H9 (cell line): Measurements from ENCODE around the gene PPM1B. TPM values are rescaled to one million over a fixed set of nuclear protein-coding genes. Genes with fewer than 3 reads are reported as not detected.
"Not testable (repeated sequence)": the region's sequence is repeated elsewhere in the genome, so short reads cannot be mapped to it uniquely, and the experiment has no call there.

Experiments used
- DNase-seq: peaks from one replicate; pipeline ENCODE4 v3.0.0-alpha.2; 2017
- H2AFZ ChIP-seq: one replicate; pipeline ENCODE4 v1.6.1; 2013; ENCODE audit warnings: mild to moderate bottlenecking, low read length, control low read depth, moderate library complexity
- H2AK5ac ChIP-seq: 2 replicates; pipeline ENCODE4 v1.6.1; 2013; ENCODE audit warnings: low read length, control low read depth, mixed read lengths; ENCODE audit not compliant: insufficient read length
- H2BK120ac ChIP-seq: one replicate; pipeline ENCODE4 v1.6.1; 2013; ENCODE audit warnings: low read depth, mild to moderate bottlenecking, low read length, control low read depth, inconsistent platforms; ENCODE audit not compliant: poor library complexity, severe bottlenecking
- H2BK12ac ChIP-seq: 2 replicates; pipeline ENCODE4 v1.6.1; 2013; ENCODE audit warnings: low read length, control low read depth, mixed read lengths, low read depth; ENCODE audit not compliant: insufficient read length
- H2BK15ac ChIP-seq: 2 replicates; pipeline ENCODE4 v1.6.1; 2013; ENCODE audit warnings: low read depth, low read length, control low read depth
- H2BK20ac ChIP-seq: one replicate; pipeline ENCODE4 v1.6.1; 2013; ENCODE audit warnings: low read depth, mild to moderate bottlenecking, low read length, control low read depth, inconsistent platforms; ENCODE audit not compliant: poor library complexity, severe bottlenecking
- H2BK5ac ChIP-seq: 2 replicates; pipeline ENCODE4 v1.6.1; 2013; ENCODE audit warnings: low read length, control low read depth, mixed read lengths; ENCODE audit not compliant: insufficient read length
- H3K14ac ChIP-seq: 2 replicates; pipeline ENCODE4 v1.6.1; 2013; ENCODE audit warnings: low read length, control low read depth; ENCODE audit not compliant: insufficient read depth
- H3K18ac ChIP-seq: 2 replicates; pipeline ENCODE4 v1.6.1; 2013; ENCODE audit warnings: low read depth, mild to moderate bottlenecking, mixed read lengths, low read length, control low read depth; ENCODE audit not compliant: insufficient read length
- H3K23ac ChIP-seq: 2 replicates; pipeline ENCODE4 v1.6.1; 2013; ENCODE audit warnings: low read length, control low read depth, mixed read lengths, low read depth; ENCODE audit not compliant: insufficient read length
- H3K23me2 ChIP-seq: 2 replicates; pipeline ENCODE4 v1.6.1; 2013; ENCODE audit warnings: low read depth, mild to moderate bottlenecking, mixed read lengths, low read length, control low read depth; ENCODE audit not compliant: insufficient read length, poor library complexity, severe bottlenecking
- H3K27ac ChIP-seq: 2 replicates; pipeline ENCODE4 v1.5.1; 2013; ENCODE audit warnings: low read length, control low read depth, mixed read lengths, low read depth; ENCODE audit not compliant: insufficient read length
- H3K27me3 ChIP-seq: 2 replicates; pipeline ENCODE4 v1.6.1; 2013; ENCODE audit warnings: low read length, control low read depth, inconsistent platforms; ENCODE audit not compliant: insufficient read depth
- H3K4ac ChIP-seq: 2 replicates; pipeline ENCODE4 v1.6.1; 2013; ENCODE audit warnings: low read depth, mild to moderate bottlenecking, control low read depth, inconsistent platforms, low read length, moderate library complexity
- H3K4me1 ChIP-seq: 2 replicates; pipeline ENCODE4 v1.6.1; 2013; ENCODE audit warnings: low read length, control low read depth, inconsistent platforms; ENCODE audit not compliant: insufficient read depth
- H3K4me2 ChIP-seq: 2 replicates; pipeline ENCODE4 v1.6.1; 2013; ENCODE audit warnings: low read length, control low read depth, mixed read lengths; ENCODE audit not compliant: insufficient read length, insufficient read depth
- H3K56ac ChIP-seq: 2 replicates; pipeline ENCODE4 v1.6.1; 2013; ENCODE audit warnings: low read depth, mild to moderate bottlenecking, mixed read lengths, low read length, control low read depth; ENCODE audit not compliant: insufficient read length
- H3K79me1 ChIP-seq: 2 replicates; pipeline ENCODE4 v1.6.1; 2013; ENCODE audit warnings: low read depth, mild to moderate bottlenecking, moderate library complexity, low read length, control low read depth, inconsistent platforms; ENCODE audit not compliant: insufficient read depth, poor library complexity, severe bottlenecking
- H3K79me2 ChIP-seq: 2 replicates; pipeline ENCODE4 v1.6.1; 2013; ENCODE audit warnings: low read length, control low read depth, inconsistent platforms; ENCODE audit not compliant: insufficient read depth
- H3K9ac ChIP-seq: 2 replicates; pipeline ENCODE4 v1.6.1; 2013; ENCODE audit warnings: low read length, control low read depth, mixed read lengths; ENCODE audit not compliant: insufficient read length; ENCODE audit errors: extremely low read depth
- H3K9me3 ChIP-seq: one replicate; pipeline ENCODE4 v1.6.1; 2013; ENCODE audit warnings: low read depth, low read length, inconsistent platforms; ENCODE audit not compliant: control insufficient read depth
- H3T11ph ChIP-seq: one replicate; pipeline ENCODE4 v1.6.1; 2013; ENCODE audit warnings: mild to moderate bottlenecking, low read length, control low read depth, inconsistent platforms
- H4K20me1 ChIP-seq: one replicate; pipeline ENCODE4 v1.6.1; 2013; ENCODE audit not compliant: control insufficient read depth, insufficient read length, insufficient read depth
- H4K5ac ChIP-seq: 2 replicates; pipeline ENCODE4 v1.6.1; 2013; ENCODE audit warnings: low read depth, mild to moderate bottlenecking, mixed read lengths, low read length, control low read depth; ENCODE audit not compliant: insufficient read length
- H4K8ac ChIP-seq: replicated peaks from 2 replicates; pipeline ENCODE4 v1.6.1; 2013; ENCODE audit warnings: low read length, control low read depth, mixed read lengths, low read depth; ENCODE audit not compliant: insufficient read length
- H4K91ac ChIP-seq: 2 replicates; pipeline ENCODE4 v1.6.1; 2013; ENCODE audit warnings: low read depth, mild to moderate bottlenecking, moderate library complexity, mixed read lengths, low read length, control low read depth; ENCODE audit not compliant: insufficient read length
- H3K27ac Mint-ChIP-seq, 3 experiments: 2 replicates in 2 of 3; 3 replicates in 1 of 3; pipeline ENCODE4 v1.8.0; 2020 to 2021; ENCODE audit warnings: mixed read lengths in 3 of 3, mild to moderate bottlenecking in 1 of 3, moderate library complexity in 1 of 3
- H3K27me3 Mint-ChIP-seq: 2 replicates; pipeline ENCODE4 v1.8.0; 2021; ENCODE audit warnings: low read depth, mild to moderate bottlenecking, moderate library complexity, mixed read lengths
- H3K36me3 Mint-ChIP-seq, 3 experiments: 2 replicates in 2 of 3; 3 replicates in 1 of 3; pipeline ENCODE4 v1.8.0; 2020 to 2021; ENCODE audit warnings: low read depth in 3 of 3, mixed read lengths in 3 of 3; ENCODE audit not compliant: insufficient read depth in 1 of 3
- H3K4me1 Mint-ChIP-seq, 2 experiments: 2 replicates each; pipeline ENCODE4 v1.8.0; 2020; ENCODE audit warnings: mixed read lengths in 2 of 2
- H3K4me3 Mint-ChIP-seq, 2 experiments: 2 replicates in 1 of 2; 3 replicates in 1 of 2; pipeline ENCODE4 v1.8.0; 2020 to 2021; ENCODE audit warnings: mild to moderate bottlenecking in 2 of 2, mixed read lengths in 2 of 2, moderate library complexity in 1 of 2
- H3K9me3 Mint-ChIP-seq, 2 experiments: 2 replicates in 1 of 2; 3 replicates in 1 of 2; pipeline ENCODE4 v1.8.0; 2020; ENCODE audit warnings: mild to moderate bottlenecking in 2 of 2, mixed read lengths in 2 of 2, moderate library complexity in 1 of 2
- WGBS: extraction: QIAGEN DNeasy Blood & Tissue Kit; methylation state at CpG from one replicate; pipeline ENCODE4 v1.1.7; 2013; ENCODE audit warnings: missing lambda C conversion rate, low lambda C conversion rate, mixed read lengths; ENCODE audit not compliant: insufficient read length; ENCODE audit errors: extremely low coverage; 5-methylcytosine and 5-hydroxymethylcytosine counted together
- total RNA-seq: library from RNA; stranded (reverse); gene quantifications from 2 replicates; pipeline ENCODE4 v1.2.1, GENCODE V29; 2021
- TF ChIP-seq, protein P1 (sequence below): fragments of 200-600 bp; sonication (generic); conservative IDR thresholded peaks from 3 replicates; pipeline ENCODE4 v1.8.0; 2021; ENCODE audit warnings: antibody characterized with exemption, mild to moderate bottlenecking

The PPM1B gene
- total RNA-seq, 1 experiment from 2014 or later = 156 TPM

- no peaks in the 10 kb centered on the region for H4K20me1 ChIP-seq
Measured at GRCh38 chr2:44171018-44171417, 2.3 kb downstream of the PPM1B start.

DNA sequence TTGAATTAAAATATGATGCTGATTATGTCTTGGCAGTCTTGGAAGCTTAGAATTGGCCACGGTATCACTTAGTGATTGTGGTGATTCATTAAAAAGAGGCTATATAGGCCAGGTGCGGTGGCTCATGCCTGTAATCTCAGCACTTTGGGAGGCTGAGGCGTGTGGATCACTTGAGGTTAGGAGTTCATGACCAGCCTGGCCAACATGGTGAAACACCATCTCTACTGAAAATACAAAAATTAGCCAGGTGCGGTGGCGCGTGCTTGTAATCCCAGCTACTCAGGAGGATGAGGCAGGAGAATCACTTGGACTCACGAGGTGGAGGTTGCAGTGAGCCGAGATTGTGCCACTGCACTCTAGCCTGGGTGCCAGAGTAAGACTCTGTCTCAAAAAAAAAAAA, 2.8 kb downstream of the PPM1B start:
- WGBS = no CpG with 5 or more reads among the region's 8 CpGs
- H3K18ac ChIP-seq, H2BK20ac ChIP-seq, H3K4me1 ChIP-seq, H2BK12ac ChIP-seq, H3K27me3 ChIP-seq, DNase-seq, H3K23ac ChIP-seq, H4K20me1 ChIP-seq, H3T11ph ChIP-seq, H2BK15ac ChIP-seq, H2BK5ac ChIP-seq, H2AFZ ChIP-seq, H3K79me1 ChIP-seq, H3K4ac ChIP-seq, H3K14ac ChIP-seq, H3K27me3 Mint-ChIP-seq, H3K23me2 ChIP-seq, H2BK120ac ChIP-seq, H4K8ac ChIP-seq, H2AK5ac ChIP-seq, H4K5ac ChIP-seq, H4K91ac ChIP-seq, H3K56ac ChIP-seq, H3K27ac ChIP-seq, H3K9me3 ChIP-seq: not testable (repeated sequence)
- Mint-ChIP-seq H3K27ac (peak overlapping the region in 2 of 3 experiments; percentile 40 to 63; a peak in 1 of 7 replicates), H3K4me1 (peaks cover 46 to 55% of the 10 kb centered on the region in 2 experiments), H3K4me3 (peak overlapping the region; percentile 91 to 96), H3K36me3 (peaks cover 26 to 48% (median 40%) of the 10 kb centered on the region in 3 experiments), H3K9me3 (peaks cover 3 to 11% of the 10 kb centered on the region in 2 experiments; a peak in 4 of 5 replicates)
- Histone ChIP-seq H3K79me2 (peaks cover 64% of the 10 kb centered on the region), H3K9ac (peak overlapping the region; percentile 65), H3K4me2 (peak overlapping the region; percentile 97)

More at GRCh38 chr2:44171018-44171417, 2.3 kb downstream of the PPM1B start:
- H3K56ac ChIP-seq = no peak overlapping the region
- Mint-ChIP-seq H3K4me3 (peak overlapping the region; percentile 91 to 96), H3K36me3 (peaks cover 25 to 47% (median 37%) of the 10 kb centered on the region in 3 experiments), H3K4me1 (peaks cover 45 to 54% of the 10 kb centered on the region in 2 experiments), H3K9me3 (peaks cover 3 to 14% of the 10 kb centered on the region in 2 experiments), H3K27ac (peak overlapping the region in 2 of 3 experiments; percentile 50 to 52; a peak in 3 of 7 replicates), H3K27me3 (no peaks in the 10 kb centered on the region)
- H4K5ac ChIP-seq = no peak overlapping the region
- H3K9me3 ChIP-seq = no peaks in the 10 kb centered on the region
- no peak overlapping the region for H3T11ph ChIP-seq
- no peak overlapping the region for H2BK12ac ChIP-seq
- H3K79me2 ChIP-seq = peaks cover 60% of the 10 kb centered on the region
- H4K91ac ChIP-seq = no peak overlapping the region
- no peak overlapping the region for H2BK5ac ChIP-seq
- no peak for DNase-seq
- no peak overlapping the region for H2AFZ ChIP-seq
- no peak overlapping the region for H4K8ac ChIP-seq
- peaks cover 4% of the 10 kb centered on the region for H3K23me2 ChIP-seq
- no CpG with 5 or more reads among the region's 2 CpGs for WGBS
- no peak overlapping the region for H3K23ac ChIP-seq
- no peaks in the 10 kb centered on the region for H3K27me3 ChIP-seq
- no peak overlapping the region for H3K18ac ChIP-seq
- peak overlapping the region; percentile 97 for H3K4me2 ChIP-seq
- H2BK20ac ChIP-seq = no peak overlapping the region
- H3K14ac ChIP-seq = no peak overlapping the region
- peaks cover 3% of the 10 kb centered on the region; the same call in 1 of the 2 replicates for H3K4me1 ChIP-seq
- H2BK120ac ChIP-seq = no peak overlapping the region
- H2AK5ac ChIP-seq = no peak overlapping the region
- TF ChIP-seq, protein P1, sequence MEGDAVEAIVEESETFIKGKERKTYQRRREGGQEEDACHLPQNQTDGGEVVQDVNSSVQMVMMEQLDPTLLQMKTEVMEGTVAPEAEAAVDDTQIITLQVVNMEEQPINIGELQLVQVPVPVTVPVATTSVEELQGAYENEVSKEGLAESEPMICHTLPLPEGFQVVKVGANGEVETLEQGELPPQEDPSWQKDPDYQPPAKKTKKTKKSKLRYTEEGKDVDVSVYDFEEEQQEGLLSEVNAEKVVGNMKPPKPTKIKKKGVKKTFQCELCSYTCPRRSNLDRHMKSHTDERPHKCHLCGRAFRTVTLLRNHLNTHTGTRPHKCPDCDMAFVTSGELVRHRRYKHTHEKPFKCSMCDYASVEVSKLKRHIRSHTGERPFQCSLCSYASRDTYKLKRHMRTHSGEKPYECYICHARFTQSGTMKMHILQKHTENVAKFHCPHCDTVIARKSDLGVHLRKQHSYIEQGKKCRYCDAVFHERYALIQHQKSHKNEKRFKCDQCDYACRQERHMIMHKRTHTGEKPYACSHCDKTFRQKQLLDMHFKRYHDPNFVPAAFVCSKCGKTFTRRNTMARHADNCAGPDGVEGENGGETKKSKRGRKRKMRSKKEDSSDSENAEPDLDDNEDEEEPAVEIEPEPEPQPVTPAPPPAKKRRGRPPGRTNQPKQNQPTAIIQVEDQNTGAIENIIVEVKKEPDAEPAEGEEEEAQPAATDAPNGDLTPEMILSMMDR = no peak
- H2BK15ac ChIP-seq = no peak overlapping the region
- peak overlapping the region; percentile 65 for H3K9ac ChIP-seq
- no peak overlapping the region for H3K4ac ChIP-seq
- no peaks in the 10 kb centered on the region for H3K79me1 ChIP-seq
- H3K27ac ChIP-seq = no peak overlapping the region
